Ectodermal cell (in vitro differentiated cells): ENCODE measurements around the gene RHBG.

Source experiments
- H3K27ac ChIP-seq: 2 replicates; pipeline ENCODE4 v1.7.0; 2013; ENCODE audit warnings: mild to moderate bottlenecking, low read depth, low read length; ENCODE audit not compliant: insufficient read depth, poor library complexity, severe bottlenecking
- H3K27me3 ChIP-seq: 2 replicates; pipeline ENCODE4 v1.7.0; 2013; ENCODE audit warnings: mild to moderate bottlenecking, low read length; ENCODE audit not compliant: insufficient read depth, control insufficient read depth, poor library complexity, severe bottlenecking
- H3K36me3 ChIP-seq: one replicate; pipeline ENCODE4 v1.7.0; 2013; ENCODE audit warnings: low read length; ENCODE audit not compliant: control insufficient read depth, insufficient read depth
- H3K4me1 ChIP-seq: one replicate; pipeline ENCODE4 v1.7.0; 2013; ENCODE audit warnings: low read length; ENCODE audit not compliant: control insufficient read depth, insufficient read depth
- H3K4me3 ChIP-seq: 2 replicates; pipeline ENCODE4 v1.7.0; 2013; ENCODE audit warnings: low read depth, low read length, control low read depth; ENCODE audit not compliant: insufficient read depth
- H3K9me3 ChIP-seq: 2 replicates; pipeline ENCODE4 v1.7.0; 2013; ENCODE audit warnings: mild to moderate bottlenecking, low read length, moderate library complexity; ENCODE audit not compliant: control insufficient read depth
- WGBS, 2 experiments: methylation state at CpG; one replicate each; pipeline ENCODE4 v1.1.7; 2013; ENCODE audit warnings: missing lambda C conversion rate in 2 of 2; 5-methylcytosine and 5-hydroxymethylcytosine counted together

Gene RHBG

GRCh38 chr1:156392452-156392853, 23.4 kb downstream of the RHBG start:
- no peaks in the 10 kb centered on the region for H3K36me3 ChIP-seq
- peaks cover 38% of the 10 kb centered on the region for H3K4me1 ChIP-seq
- WGBS, 2 experiments: 18 to 25% methylated on average over 13 of the region's 13 CpGs
- no peaks in the 10 kb centered on the region for H3K9me3 ChIP-seq
- H3K27ac ChIP-seq: no peak overlapping the region
- no peak overlapping the region for H3K4me3 ChIP-seq
- H3K27me3 ChIP-seq: peaks cover 77% of the 10 kb centered on the region

GRCh38 chr1:156393095-156393494, 24.1 kb downstream of the RHBG start:
- Histone ChIP-seq H3K27ac (no peak overlapping the region), H3K36me3 (no peaks in the 10 kb centered on the region), H3K27me3 (peaks cover 71% of the 10 kb centered on the region), H3K4me1 (peaks cover 38% of the 10 kb centered on the region), H3K9me3 (no peaks in the 10 kb centered on the region), H3K4me3 (no peak overlapping the region)

- H3K9me3 ChIP-seq: no peaks in the 10 kb centered on the region
- H3K4me1 ChIP-seq: peaks cover 34% of the 10 kb centered on the region
- peaks cover 62% of the 10 kb centered on the region for H3K27me3 ChIP-seq
- no peak overlapping the region for H3K27ac ChIP-seq
- H3K4me3 ChIP-seq: no peak overlapping the region
- no peaks in the 10 kb centered on the region for H3K36me3 ChIP-seq
- WGBS, 2 experiments: 82 to 87% methylated on average over 9 of the region's 9 CpGs
Observed at GRCh38 chr1:156394082-156394481, 25.1 kb downstream of the RHBG start.

- 86 to 87% methylated on average over 16 of the region's 16 CpGs for WGBS, 2 experiments
- Histone ChIP-seq H3K27ac (no peak overlapping the region), H3K27me3 (peaks cover 62% of the 10 kb centered on the region), H3K9me3 (no peaks in the 10 kb centered on the region), H3K36me3 (no peaks in the 10 kb centered on the region), H3K4me1 (peaks cover 34% of the 10 kb centered on the region), H3K4me3 (no peak overlapping the region)
Observed at GRCh38 chr1:156394835-156395461, 25.9 kb downstream of the RHBG start.

- Histone ChIP-seq H3K36me3 (no peaks in the 10 kb centered on the region), H3K9me3 (no peaks in the 10 kb centered on the region), H3K4me1 (peaks cover 13% of the 10 kb centered on the region), H3K27ac (no peak overlapping the region), H3K27me3 (peaks cover 62% of the 10 kb centered on the region), H3K4me3 (no peak overlapping the region)
- WGBS, 2 experiments: 60 to 62% methylated on average over 10 of the region's 10 CpGs
Observed at GRCh38 chr1:156399355-156400125, 30.5 kb downstream of the RHBG start.

- H3K27ac ChIP-seq: no peak overlapping the region
- H3K4me3 ChIP-seq: no peak overlapping the region
- no peaks in the 10 kb centered on the region for H3K36me3 ChIP-seq
- WGBS, 2 experiments: 73 to 76% methylated on average over 25 of the region's 25 CpGs
- peaks cover 13% of the 10 kb centered on the region for H3K4me1 ChIP-seq
- H3K27me3 ChIP-seq: peaks cover 63% of the 10 kb centered on the region
- no peaks in the 10 kb centered on the region for H3K9me3 ChIP-seq
Observed at GRCh38 chr1:156400191-156400935, 31.4 kb downstream of the RHBG start.

- Histone ChIP-seq H3K27ac (no peak overlapping the region), H3K4me3 (no peak overlapping the region), H3K27me3 (peaks cover 71% of the 10 kb centered on the region), H3K9me3 (no peaks in the 10 kb centered on the region), H3K36me3 (no peaks in the 10 kb centered on the region), H3K4me1 (peaks cover 13% of the 10 kb centered on the region)
- 67 to 71% methylated on average over 6 of the region's 6 CpGs for WGBS, 2 experiments
Observed at GRCh38 chr1:156401041-156401574, 32.1 kb downstream of the RHBG start.

- Histone ChIP-seq H3K4me1 (peaks cover 13% of the 10 kb centered on the region), H3K27me3 (peaks cover 76% of the 10 kb centered on the region), H3K4me3 (no peak overlapping the region), H3K9me3 (no peaks in the 10 kb centered on the region), H3K36me3 (no peaks in the 10 kb centered on the region), H3K27ac (no peak overlapping the region)
- WGBS, 2 experiments: 33 to 37% methylated on average over 3 of the region's 3 CpGs
Observed at GRCh38 chr1:156401681-156402081, 32.7 kb downstream of the RHBG start.

GRCh38 chr1:156402331-156403020, 33.5 kb downstream of the RHBG start:
- no peaks in the 10 kb centered on the region for H3K9me3 ChIP-seq
- 73% methylated on average over 8 of the region's 8 CpGs for WGBS, 2 experiments
- H3K27me3 ChIP-seq: peaks cover 83% of the 10 kb centered on the region
- H3K4me1 ChIP-seq: peaks cover 13% of the 10 kb centered on the region
- no peak overlapping the region for H3K27ac ChIP-seq
- no peak overlapping the region for H3K4me3 ChIP-seq
- no peaks in the 10 kb centered on the region for H3K36me3 ChIP-seq
